Measurements from ENCODE around the gene KLHL26.

- no peak for TF ChIP-seq CTCF (IDR thresholded peaks at IDR 0.05)
- TF ChIP-seq POLR2A (IDR thresholded peaks at IDR 0.05), result no peak
Observed at GRCh38 chr19:18683958-18684641, 47.3 kb downstream of the KLHL26 start.

Data from uterus (tissue), 2 donors.